DND-41 (cell line): ENCODE data around the gene CRYGB.
"Not testable (repeated sequence)": the region's sequence is repeated elsewhere in the genome, so short reads cannot be mapped to it uniquely, and the experiment has no call there.

ENCODE experiments used
- EZH2 ChIP-seq: IDR thresholded peaks from 3 replicates; pipeline ENCODE4 v1.6.1; 2012; ENCODE audit warnings: borderline replicate concordance, low read depth, mild to moderate bottlenecking, moderate library complexity, low read length, inconsistent platforms; ENCODE audit not compliant: severe bottlenecking
- TF ChIP-seq, protein P1 (sequence below): IDR thresholded peaks from 2 replicates; pipeline ENCODE4 v1.5.1; 2012; ENCODE audit warnings: borderline replicate concordance, low read length, moderate library complexity, mild to moderate bottlenecking; ENCODE audit not compliant: poor library complexity, severe bottlenecking; ENCODE audit errors: extremely low read depth

DNA sequence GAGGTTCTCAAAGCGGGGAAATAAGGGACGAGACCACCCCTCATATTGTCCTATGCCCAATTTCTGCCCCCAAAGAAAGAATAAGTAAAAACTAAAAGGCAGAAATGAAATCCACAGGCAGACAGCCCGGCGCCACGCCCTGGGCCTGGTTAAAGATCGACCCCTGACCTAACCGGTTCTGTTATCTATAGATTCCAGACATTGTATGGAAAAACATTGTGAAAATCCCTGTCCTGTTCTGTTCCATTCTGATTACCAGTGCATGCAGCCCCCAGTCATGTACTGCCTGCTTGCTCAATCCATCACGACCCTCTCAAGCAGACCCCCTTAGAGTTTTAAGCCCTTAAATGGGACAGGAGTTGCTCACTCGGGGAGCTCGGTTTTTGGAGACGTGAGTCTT is 28.6 kb downstream of the CRYGB start:
- TF ChIP-seq, protein P1, sequence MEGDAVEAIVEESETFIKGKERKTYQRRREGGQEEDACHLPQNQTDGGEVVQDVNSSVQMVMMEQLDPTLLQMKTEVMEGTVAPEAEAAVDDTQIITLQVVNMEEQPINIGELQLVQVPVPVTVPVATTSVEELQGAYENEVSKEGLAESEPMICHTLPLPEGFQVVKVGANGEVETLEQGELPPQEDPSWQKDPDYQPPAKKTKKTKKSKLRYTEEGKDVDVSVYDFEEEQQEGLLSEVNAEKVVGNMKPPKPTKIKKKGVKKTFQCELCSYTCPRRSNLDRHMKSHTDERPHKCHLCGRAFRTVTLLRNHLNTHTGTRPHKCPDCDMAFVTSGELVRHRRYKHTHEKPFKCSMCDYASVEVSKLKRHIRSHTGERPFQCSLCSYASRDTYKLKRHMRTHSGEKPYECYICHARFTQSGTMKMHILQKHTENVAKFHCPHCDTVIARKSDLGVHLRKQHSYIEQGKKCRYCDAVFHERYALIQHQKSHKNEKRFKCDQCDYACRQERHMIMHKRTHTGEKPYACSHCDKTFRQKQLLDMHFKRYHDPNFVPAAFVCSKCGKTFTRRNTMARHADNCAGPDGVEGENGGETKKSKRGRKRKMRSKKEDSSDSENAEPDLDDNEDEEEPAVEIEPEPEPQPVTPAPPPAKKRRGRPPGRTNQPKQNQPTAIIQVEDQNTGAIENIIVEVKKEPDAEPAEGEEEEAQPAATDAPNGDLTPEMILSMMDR: not testable (repeated sequence)
- TF ChIP-seq EZH2: not testable (repeated sequence)
